DOHH2 (cell line): ENCODE measurements around the gene SCN1B.

ENCODE experiments used
- H3F3A ChIP-seq: fragments of 200-600 bp; sonication (generic), shearing (Covaris generic); 2 replicates; pipeline ENCODE4 v1.6.0; 2016; ENCODE audit warnings: antibody characterized with exemption, mild to moderate bottlenecking; ENCODE audit not compliant: control insufficient read depth, insufficient read depth
- H3K27ac ChIP-seq: fragments of 200-600 bp; sonication (generic); 2 replicates; pipeline ENCODE4 v1.5.1; 2014; ENCODE audit warnings: low read depth, mild to moderate bottlenecking, low read length, moderate library complexity
- H3K27me3 ChIP-seq: fragments of 200-600 bp; sonication (generic); 2 replicates; pipeline ENCODE4 v1.6.1; 2014; ENCODE audit warnings: mild to moderate bottlenecking, low read length, mixed read lengths; ENCODE audit not compliant: control insufficient read depth
- H3K36me3 ChIP-seq: fragments of 200-600 bp; sonication (generic); 2 replicates; pipeline ENCODE4 v1.6.1; 2014; ENCODE audit warnings: mild to moderate bottlenecking, low read length, moderate library complexity, mixed read lengths; ENCODE audit not compliant: control insufficient read depth
- H3K4me1 ChIP-seq: fragments of 200-600 bp; sonication (generic); 2 replicates; pipeline ENCODE4 v1.6.1; 2014; ENCODE audit warnings: mild to moderate bottlenecking, low read length, mixed read lengths; ENCODE audit not compliant: control insufficient read depth
- H3K4me2 ChIP-seq: fragments of 200-600 bp; sonication (generic); 2 replicates; pipeline ENCODE4 v1.6.0; 2014; ENCODE audit warnings: mild to moderate bottlenecking, low read length, moderate library complexity
- H3K4me3 ChIP-seq: fragments of 200-600 bp; sonication (generic); 2 replicates; pipeline ENCODE4 v1.5.1; 2014; ENCODE audit warnings: mild to moderate bottlenecking, low read length, mixed read lengths
- H3K79me2 ChIP-seq: fragments of 200-600 bp; sonication (generic); 2 replicates; pipeline ENCODE4 v1.6.1; 2014; ENCODE audit warnings: mild to moderate bottlenecking, low read length, mixed read lengths; ENCODE audit not compliant: control insufficient read depth
- H3K9me2 ChIP-seq: fragments of 200-600 bp; sonication (generic); replicated peaks from 2 replicates; pipeline ENCODE4 v1.6.1; 2014; ENCODE audit warnings: mild to moderate bottlenecking, low read length, mixed read lengths; ENCODE audit not compliant: control insufficient read depth
- H3K9me3 ChIP-seq: fragments of 200-600 bp; sonication (generic); 2 replicates; pipeline ENCODE4 v1.6.1; 2014; ENCODE audit warnings: antibody characterized with exemption, low read length, mixed read lengths; ENCODE audit not compliant: control insufficient read depth, insufficient read depth
- H4K20me1 ChIP-seq: fragments of 200-600 bp; sonication (generic); 2 replicates; pipeline ENCODE4 v1.6.0; 2014; ENCODE audit warnings: low read depth, mild to moderate bottlenecking, antibody characterized with exemption, low read length, moderate library complexity; ENCODE audit not compliant: control insufficient read depth, insufficient read depth
- EZH2phosphoT487 ChIP-seq: fragments of 200-600 bp; sonication (generic); IDR thresholded peaks from 2 replicates; pipeline ENCODE4 v1.6.1; 2017; ENCODE audit warnings: borderline replicate concordance, mild to moderate bottlenecking, antibody characterized with exemption, low read length, moderate library complexity, mixed read lengths
- TF ChIP-seq, protein P1 (sequence below): fragments of 200-600 bp; sonication (generic); IDR thresholded peaks from one replicate; pipeline ENCODE4 v1.5.1; 2014; ENCODE audit warnings: antibody characterized with exemption, mild to moderate bottlenecking, low read depth, low read length; ENCODE audit not compliant: poor library complexity, severe bottlenecking

Gene SCN1B

DNA sequence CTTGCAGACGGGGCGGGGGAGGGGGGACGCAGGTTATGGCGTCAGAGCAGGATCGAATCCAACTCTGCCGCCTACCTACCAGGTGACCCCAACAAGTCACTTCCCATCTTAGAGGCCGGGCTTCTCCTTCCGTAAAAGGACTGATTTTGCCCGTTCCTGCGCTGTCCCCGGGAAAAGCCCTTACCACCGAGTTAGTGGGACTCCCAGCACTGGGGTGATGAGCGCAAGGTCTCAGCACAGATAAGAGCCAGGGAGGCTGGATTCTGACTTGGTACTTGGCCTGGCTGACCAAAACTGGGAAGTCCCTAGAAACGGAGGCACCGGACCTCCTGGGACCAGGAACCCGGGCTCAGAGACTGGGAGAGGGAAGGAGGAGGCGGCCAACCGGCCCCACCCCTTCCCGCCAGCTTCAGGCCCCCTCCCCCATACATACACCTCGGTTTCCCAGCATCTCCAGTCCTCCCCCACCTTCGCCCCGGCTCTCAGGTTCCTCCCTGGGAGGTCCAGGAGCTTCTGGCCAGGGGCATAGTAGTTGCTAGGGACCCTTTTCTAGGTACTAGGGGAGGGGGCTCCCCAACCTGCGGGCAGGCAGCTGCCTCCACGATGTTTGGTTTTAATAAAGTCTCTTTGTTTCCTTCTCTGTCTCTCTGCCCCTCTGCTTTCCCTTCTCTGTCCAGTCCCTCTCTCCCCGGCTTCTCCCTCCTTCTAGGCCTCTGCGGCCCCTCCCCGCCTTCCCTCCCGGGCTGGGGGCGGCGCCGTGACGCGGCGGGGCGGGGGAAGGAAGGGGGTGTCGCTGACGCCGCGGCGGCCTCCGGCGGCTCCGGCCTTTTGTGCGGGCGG, 30.6 kb upstream of the SCN1B start, which contains the start of gene GRAMD1A:
GRAMD1A (plus strand) TSS at position 826 of the 840 bp plus-strand sequence. CDS start 156 bp downstream, outside the sequence.
- H3F3A ChIP-seq = peaks cover 19% of the 10 kb centered on the region
- peaks cover 62% of the 10 kb centered on the region for H3K4me1 ChIP-seq
- peaks cover 40% of the 10 kb centered on the region for H3K36me3 ChIP-seq
- H3K27me3 ChIP-seq = no peaks in the 10 kb centered on the region
- H3K27ac ChIP-seq = peak within 1 kb of the TSS; percentile 78
- no peaks in the 10 kb centered on the region for H3K9me3 ChIP-seq
- H3K4me3 ChIP-seq = peak within 1 kb of the TSS; percentile 96
- peaks cover 24% of the 10 kb centered on the region for H4K20me1 ChIP-seq
- TF ChIP-seq, protein P1, sequence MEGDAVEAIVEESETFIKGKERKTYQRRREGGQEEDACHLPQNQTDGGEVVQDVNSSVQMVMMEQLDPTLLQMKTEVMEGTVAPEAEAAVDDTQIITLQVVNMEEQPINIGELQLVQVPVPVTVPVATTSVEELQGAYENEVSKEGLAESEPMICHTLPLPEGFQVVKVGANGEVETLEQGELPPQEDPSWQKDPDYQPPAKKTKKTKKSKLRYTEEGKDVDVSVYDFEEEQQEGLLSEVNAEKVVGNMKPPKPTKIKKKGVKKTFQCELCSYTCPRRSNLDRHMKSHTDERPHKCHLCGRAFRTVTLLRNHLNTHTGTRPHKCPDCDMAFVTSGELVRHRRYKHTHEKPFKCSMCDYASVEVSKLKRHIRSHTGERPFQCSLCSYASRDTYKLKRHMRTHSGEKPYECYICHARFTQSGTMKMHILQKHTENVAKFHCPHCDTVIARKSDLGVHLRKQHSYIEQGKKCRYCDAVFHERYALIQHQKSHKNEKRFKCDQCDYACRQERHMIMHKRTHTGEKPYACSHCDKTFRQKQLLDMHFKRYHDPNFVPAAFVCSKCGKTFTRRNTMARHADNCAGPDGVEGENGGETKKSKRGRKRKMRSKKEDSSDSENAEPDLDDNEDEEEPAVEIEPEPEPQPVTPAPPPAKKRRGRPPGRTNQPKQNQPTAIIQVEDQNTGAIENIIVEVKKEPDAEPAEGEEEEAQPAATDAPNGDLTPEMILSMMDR = no peak
- no peak for TF ChIP-seq EZH2phosphoT487
- peaks cover 52% of the 10 kb centered on the region for H3K79me2 ChIP-seq
- H3K4me2 ChIP-seq = peak within 1 kb of the TSS; percentile 92
- no peaks in the 10 kb centered on the region for H3K9me2 ChIP-seq

DNA sequence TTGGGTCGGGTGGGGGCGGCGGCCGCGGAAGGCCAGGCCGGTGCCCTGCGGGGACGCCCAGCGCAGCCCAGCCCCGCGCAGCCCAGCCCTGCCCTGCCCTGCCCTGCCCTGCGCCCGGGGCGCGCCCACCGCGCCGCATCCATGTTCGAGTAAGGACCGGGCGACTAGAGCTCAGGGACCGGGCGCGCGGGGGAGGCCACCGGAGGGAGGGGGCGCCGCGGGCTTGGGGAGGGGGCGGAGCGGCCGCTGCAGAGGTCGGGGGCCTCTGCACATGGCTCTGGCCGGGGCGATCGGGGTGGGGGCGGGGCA, 30.0 kb upstream of the SCN1B start:
- Histone ChIP-seq H4K20me1 (peaks cover 26% of the 10 kb centered on the region), H3K9me3 (no peaks in the 10 kb centered on the region), H3K27ac (peak overlapping the region; percentile 78), H3K27me3 (no peaks in the 10 kb centered on the region), H3K9me2 (no peaks in the 10 kb centered on the region), H3K4me2 (peak overlapping the region; percentile 92), H3F3A (peaks cover 19% of the 10 kb centered on the region), H3K4me1 (peaks cover 62% of the 10 kb centered on the region), H3K4me3 (peak overlapping the region; percentile 96), H3K79me2 (peaks cover 58% of the 10 kb centered on the region), H3K36me3 (peaks cover 44% of the 10 kb centered on the region)
- no peak for TF ChIP-seq EZH2phosphoT487
- TF ChIP-seq, protein P1 = no peak

DNA sequence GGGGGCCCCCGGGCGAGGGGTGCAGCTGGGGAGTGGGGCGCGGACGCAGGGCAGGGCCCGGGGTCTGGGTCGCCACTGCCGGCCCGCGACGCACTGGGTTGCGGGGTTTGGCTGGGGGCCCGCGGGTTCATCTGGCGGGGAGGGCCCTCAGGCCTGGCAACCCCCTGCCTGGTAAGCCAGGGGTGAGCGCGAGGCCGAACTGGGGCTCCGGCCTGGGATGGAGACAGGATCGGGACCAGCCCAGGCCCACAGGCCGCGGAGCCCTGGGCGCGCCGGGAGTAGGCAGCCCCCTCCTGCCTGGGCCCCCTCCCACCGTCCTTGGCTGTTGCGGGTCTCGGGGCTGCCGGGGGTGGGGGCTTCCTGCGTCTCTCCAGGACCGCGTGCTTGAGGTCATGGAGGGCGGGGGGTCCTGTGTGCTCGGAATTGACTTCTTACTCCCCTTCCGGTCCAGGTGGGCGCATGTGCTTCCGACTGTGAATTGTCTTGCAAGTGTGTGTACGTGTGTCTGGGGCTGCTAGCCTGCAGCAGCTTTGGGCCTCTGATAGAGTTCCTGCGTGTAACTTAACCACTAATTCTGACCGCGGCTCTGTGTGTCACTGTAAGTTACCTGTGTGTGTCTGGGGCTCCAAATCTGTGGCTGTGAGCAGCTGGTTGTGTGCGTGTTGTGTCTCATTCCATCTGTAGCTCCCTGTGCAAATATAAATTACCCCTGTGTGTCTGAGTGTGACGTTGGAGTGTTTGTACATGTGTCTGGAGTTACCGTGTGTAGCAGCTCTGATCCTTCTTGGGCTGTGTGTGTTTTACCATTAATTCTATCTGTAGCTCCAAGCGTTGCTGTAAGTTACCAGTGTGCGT, 29.4 kb upstream of the SCN1B start:
- Histone ChIP-seq H3K27me3 (no peaks in the 10 kb centered on the region), H3K9me2 (no peaks in the 10 kb centered on the region), H3F3A (peaks cover 19% of the 10 kb centered on the region), H3K27ac (peak overlapping the region; percentile 78), H4K20me1 (peaks cover 26% of the 10 kb centered on the region), H3K4me1 (peaks cover 62% of the 10 kb centered on the region), H3K9me3 (no peaks in the 10 kb centered on the region), H3K36me3 (peaks cover 49% of the 10 kb centered on the region), H3K4me2 (peak overlapping the region; percentile 92), H3K4me3 (peak overlapping the region; percentile 96), H3K79me2 (peaks cover 64% of the 10 kb centered on the region)
- TF ChIP-seq, protein P1 = no peak
- no peak for TF ChIP-seq EZH2phosphoT487
